Muscle layer of duodenum (tissue), 2 donors: ENCODE results near the gene NLRP5.
"Not testable (repeated sequence)": the region's sequence is repeated elsewhere in the genome, so short reads cannot be mapped to it uniquely, and the experiment has no call there.

Experiments used
- H3K27ac ChIP-seq: one replicate; pipeline ENCODE4 v1.7.0; 2013; ENCODE audit warnings: mild to moderate bottlenecking, low read length
- H3K27me3 ChIP-seq: one replicate; pipeline ENCODE4 v1.7.0; 2013; ENCODE audit warnings: low read depth, mild to moderate bottlenecking, control low read depth, low read length
- H3K36me3 ChIP-seq, 2 donors: one replicate each; pipeline ENCODE4 v1.7.0; 2013; ENCODE audit warnings: low read length in 2 of 2, control low read depth in 1 of 2, mild to moderate bottlenecking in 1 of 2; ENCODE audit not compliant: insufficient read depth in 2 of 2, control insufficient read depth in 1 of 2
- H3K4me1 ChIP-seq, 2 donors: one replicate each; pipeline ENCODE4 v1.7.0; 2013; ENCODE audit warnings: low read length in 2 of 2, mild to moderate bottlenecking in 2 of 2, control low read depth in 1 of 2, moderate library complexity in 1 of 2; ENCODE audit not compliant: insufficient read depth in 2 of 2, control insufficient read depth in 1 of 2
- H3K4me3 ChIP-seq, 2 donors: one replicate each; pipeline ENCODE4 v1.7.0; 2013; ENCODE audit warnings: low read length in 2 of 2, low read depth in 1 of 2, mild to moderate bottlenecking in 1 of 2
- H3K9me3 ChIP-seq, 2 donors: one replicate each; pipeline ENCODE4 v1.7.0; 2013; ENCODE audit warnings: low read length in 2 of 2, control low read depth in 1 of 2, mild to moderate bottlenecking in 1 of 2; ENCODE audit not compliant: control insufficient read depth in 1 of 2
- donor health status: healthy.

Gene NLRP5

DNA sequence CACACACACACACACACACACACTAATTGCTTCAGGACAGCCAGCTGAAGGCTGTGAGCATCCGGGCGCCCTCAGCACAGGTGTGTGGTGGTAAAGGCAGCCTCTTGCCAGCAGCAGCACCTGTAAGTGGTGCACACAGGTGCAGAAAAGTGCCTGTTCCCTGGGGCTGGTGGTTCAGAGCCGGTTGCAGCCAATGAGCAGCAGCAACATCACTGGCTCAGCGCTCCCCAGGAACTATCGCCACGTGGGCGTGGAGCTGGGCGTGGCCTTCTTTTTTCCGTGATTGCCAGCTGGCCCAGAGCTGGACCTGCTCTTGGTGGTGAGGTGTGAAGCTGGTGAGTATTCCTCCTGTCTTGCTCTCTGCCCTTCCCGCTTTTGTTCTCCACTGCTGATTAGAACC is at the start of gene NLRP5:
NLRP5 (plus strand) TSS at position 289 of the 400 bp plus-strand sequence.
- Histone ChIP-seq H3K4me3 (no peak within 1 kb of the TSS), H3K36me3 (no peaks in the 10 kb centered on the region), H3K27me3 (no peaks in the 10 kb centered on the region), H3K4me1 (no peaks in the 10 kb centered on the region), H3K9me3 (peaks cover 0 to 6% of the 10 kb centered on the region in 2 donors), H3K27ac (no peak within 1 kb of the TSS)

DNA sequence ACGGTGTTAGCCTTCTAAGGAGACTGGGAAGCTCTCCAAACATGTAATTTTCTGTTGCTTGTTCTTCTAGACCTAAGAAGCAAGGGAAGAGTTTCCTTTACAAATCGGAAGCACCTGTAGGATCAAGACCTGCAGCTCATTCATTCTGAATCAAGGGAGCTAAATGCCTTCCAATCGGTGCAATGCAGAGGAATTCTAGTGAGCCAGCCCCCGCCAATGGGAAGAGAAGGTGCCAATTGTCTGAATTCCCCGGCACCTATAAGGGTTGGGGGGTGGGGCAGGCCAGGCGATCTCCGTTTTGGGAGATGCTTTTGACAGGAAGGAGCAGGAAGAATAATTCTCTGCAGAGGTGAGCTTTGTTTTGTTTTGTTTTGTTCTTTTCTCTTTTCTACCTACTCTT is 47.4 kb upstream of the NLRP5 start:
- no peaks in the 10 kb centered on the region for H3K4me1 ChIP-seq
- H3K27me3 ChIP-seq = no peaks in the 10 kb centered on the region
- no peak overlapping the region for H3K27ac ChIP-seq
- no peak overlapping the region for H3K4me3 ChIP-seq
- H3K36me3 ChIP-seq = no peaks in the 10 kb centered on the region
- peaks cover 0 to 3% of the 10 kb centered on the region in 2 donors for H3K9me3 ChIP-seq

DNA sequence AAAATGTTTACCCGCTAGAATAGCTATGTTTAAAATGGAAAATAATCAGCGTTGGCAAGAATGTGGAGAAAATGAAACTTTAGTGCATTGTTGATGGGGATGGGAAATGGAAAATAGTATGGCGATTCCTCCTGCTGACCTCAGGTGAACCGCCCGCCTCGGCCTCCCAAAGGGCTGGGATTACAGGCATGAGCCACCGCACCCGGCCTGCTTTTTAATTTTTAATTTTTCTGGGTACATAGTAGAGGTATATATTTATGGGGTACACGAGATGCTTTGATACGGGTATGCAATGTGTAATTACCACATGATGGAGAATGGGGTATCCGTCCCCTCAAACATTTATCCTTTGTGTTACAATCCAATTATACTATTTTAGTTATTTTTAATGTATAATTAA is 46.3 kb upstream of the NLRP5 start:
- Histone ChIP-seq H3K27ac (no peak overlapping the region), H3K36me3 (no peaks in the 10 kb centered on the region), H3K4me3 (no peak overlapping the region), H3K4me1 (no peaks in the 10 kb centered on the region), H3K27me3 (no peaks in the 10 kb centered on the region), H3K9me3 (peaks cover 0 to 3% of the 10 kb centered on the region in 2 donors)

DNA sequence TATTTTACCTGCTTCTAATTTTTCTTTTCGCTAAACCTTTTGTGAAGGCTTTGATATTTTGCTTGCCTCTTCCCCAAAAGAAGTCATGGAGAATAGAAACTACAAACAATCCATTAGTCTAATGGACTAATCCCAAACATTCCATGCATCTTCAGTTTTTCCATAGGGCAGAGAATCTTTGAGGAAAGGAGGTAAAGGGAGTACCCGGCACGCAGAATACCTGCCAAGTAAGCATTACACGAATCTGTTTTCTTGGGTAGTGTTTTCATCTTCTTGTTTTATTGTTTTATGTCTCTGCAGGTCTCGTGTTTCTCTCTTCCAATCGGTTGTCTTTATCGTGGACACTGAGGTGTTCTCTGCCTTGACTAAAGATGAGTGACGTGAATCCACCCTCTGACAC is 39.0 kb upstream of the NLRP5 start, which contains the start of gene NLRP8:
NLRP8 (plus strand) TSS at position 301 of the 400 bp plus-strand sequence.
- Histone ChIP-seq H3K36me3 (no peaks in the 10 kb centered on the region), H3K4me3 (no peak within 1 kb of the TSS), H3K27me3 (no peaks in the 10 kb centered on the region), H3K9me3 (peaks cover 0 to 2% of the 10 kb centered on the region in 2 donors), H3K27ac (no peak within 1 kb of the TSS), H3K4me1 (no peaks in the 10 kb centered on the region)

DNA sequence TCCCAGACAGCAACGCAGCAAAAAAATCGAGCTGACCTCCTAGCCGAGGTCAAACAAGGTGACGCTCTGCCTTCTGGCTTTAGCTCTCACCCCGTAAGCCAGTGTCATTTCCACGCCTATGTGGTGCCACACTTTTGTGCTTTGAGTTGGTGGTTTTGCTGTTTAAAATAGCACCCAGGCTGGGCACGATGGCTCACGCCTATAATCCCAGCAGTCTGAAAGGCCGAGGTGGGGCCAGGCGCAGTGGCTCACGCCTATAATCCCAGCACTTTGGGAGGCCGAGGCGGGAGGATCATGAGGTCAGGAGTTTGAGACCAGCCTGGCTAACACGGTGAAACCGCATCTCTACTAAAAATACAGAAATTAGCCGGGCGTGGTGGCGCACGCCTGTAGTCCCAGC is 36.0 kb upstream of the NLRP5 start:
- not testable (repeated sequence) for H3K27ac ChIP-seq, H3K9me3 ChIP-seq, H3K36me3 ChIP-seq, H3K27me3 ChIP-seq, H3K4me1 ChIP-seq, H3K4me3 ChIP-seq

DNA sequence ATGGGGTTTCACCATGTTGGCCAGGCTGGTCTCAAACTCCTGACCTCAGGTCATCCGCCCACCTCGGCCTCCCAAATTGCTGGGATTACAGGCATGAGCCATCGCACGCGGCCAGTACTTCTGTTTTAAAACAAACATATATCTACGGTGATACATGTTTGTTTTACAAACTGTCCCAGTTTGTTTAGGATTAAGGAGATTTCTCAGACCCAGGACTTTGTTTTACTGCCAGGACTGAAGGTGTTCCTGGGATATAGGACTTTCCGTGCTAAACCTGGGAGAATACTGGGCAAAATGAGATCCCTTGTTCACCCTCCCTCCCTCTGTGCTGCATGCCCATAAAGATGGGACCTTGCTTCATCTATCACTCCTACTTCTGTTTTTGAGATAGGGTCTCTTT is 30.1 kb upstream of the NLRP5 start:
- H3K27me3 ChIP-seq = no peaks in the 10 kb centered on the region
- H3K36me3 ChIP-seq = no peaks in the 10 kb centered on the region
- no peaks in the 10 kb centered on the region for H3K9me3 ChIP-seq

DNA sequence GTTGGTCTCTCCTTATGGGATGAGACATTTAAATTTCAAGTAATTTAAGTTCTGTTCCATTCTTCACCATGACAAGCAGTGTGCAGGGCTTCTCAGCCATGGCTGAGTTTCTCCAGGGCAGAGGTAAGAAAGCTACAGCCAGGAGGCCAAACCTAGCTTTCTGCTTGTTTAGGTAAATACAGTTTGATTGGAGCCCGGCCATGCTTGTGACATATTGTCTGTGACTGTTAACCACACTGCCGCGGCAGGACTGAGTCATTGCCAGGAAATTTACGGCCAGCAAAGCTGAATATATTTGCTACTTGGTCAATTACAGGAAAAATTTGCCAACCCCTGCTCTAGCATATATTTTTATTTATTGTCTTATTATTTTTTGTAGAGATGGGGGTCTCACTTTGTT is 28.2 kb upstream of the NLRP5 start:
- Histone ChIP-seq H3K27ac (no peak overlapping the region), H3K9me3 (no peaks in the 10 kb centered on the region), H3K4me1 (no peaks in the 10 kb centered on the region), H3K36me3 (no peaks in the 10 kb centered on the region), H3K4me3 (no peak overlapping the region), H3K27me3 (no peaks in the 10 kb centered on the region)

More for the DNA sequence above, 30.1 kb upstream of the NLRP5 start:
- Histone ChIP-seq H3K4me1 (no peaks in the 10 kb centered on the region), H3K27ac (no peak overlapping the region), H3K4me3 (no peak overlapping the region)

DNA sequence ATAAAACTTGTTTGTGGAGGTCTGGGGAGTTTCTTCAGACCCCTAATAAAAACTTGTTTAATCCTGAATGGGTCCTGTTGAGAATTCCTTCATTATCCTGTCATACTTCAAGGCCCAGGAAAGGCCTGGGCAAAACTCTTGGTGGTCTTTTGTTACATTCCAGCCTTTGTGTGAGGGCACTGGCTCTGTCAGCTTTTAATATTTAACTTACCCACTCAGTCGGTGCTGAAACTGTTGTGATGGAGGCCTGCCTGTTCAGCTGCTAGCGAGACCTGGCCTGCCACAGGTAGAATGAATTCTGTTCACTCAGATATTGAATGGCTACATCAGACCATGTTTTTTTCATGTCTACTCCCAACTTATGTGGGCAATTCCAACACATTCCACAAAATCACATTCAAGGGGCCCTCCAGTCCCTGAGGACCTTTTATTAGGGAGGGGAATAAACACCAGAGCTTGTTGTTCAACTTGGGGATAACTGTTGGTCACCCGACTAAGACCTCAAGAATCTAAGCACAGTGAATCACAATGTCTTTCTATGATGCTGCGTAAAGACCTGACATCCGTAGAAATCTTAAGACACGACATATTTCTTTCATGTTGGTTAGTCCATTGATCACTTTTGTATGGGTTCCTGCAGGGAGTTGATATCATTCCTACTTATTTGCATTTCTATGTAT is 26.4 kb upstream of the NLRP5 start:
- no peaks in the 10 kb centered on the region for H3K9me3 ChIP-seq
- H3K36me3 ChIP-seq = no peaks in the 10 kb centered on the region
- no peak overlapping the region for H3K4me3 ChIP-seq

DNA sequence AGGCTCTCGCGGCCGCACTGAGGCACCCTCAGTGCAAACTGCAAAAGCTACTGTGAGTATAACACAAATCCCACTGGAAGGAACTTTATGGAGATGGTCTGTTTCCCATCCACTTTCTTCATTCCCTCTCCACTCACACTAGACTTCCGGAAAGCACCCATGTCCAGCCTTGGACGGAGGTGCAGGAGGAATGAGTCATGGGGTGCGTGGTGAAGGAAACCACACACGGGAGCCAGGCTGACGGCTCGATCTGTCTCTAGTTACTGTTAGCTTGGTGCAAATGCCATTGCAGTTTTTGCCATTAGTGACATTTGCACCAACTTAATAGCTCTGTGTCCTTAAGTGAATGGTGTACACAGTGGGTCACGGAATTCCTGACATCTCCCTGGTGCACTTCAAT is 24.4 kb upstream of the NLRP5 start:
- Histone ChIP-seq H3K4me1 (no peaks in the 10 kb centered on the region), H3K27ac (no peak overlapping the region), H3K4me3 (no peak overlapping the region), H3K36me3 (no peaks in the 10 kb centered on the region), H3K9me3 (peaks cover 0 to under 1% of the 10 kb centered on the region in 2 donors), H3K27me3 (no peaks in the 10 kb centered on the region)

More for the DNA sequence above, 26.4 kb upstream of the NLRP5 start:
- no peak overlapping the region for H3K27ac ChIP-seq
- H3K27me3 ChIP-seq = no peaks in the 10 kb centered on the region
- H3K4me1 ChIP-seq = no peaks in the 10 kb centered on the region

DNA sequence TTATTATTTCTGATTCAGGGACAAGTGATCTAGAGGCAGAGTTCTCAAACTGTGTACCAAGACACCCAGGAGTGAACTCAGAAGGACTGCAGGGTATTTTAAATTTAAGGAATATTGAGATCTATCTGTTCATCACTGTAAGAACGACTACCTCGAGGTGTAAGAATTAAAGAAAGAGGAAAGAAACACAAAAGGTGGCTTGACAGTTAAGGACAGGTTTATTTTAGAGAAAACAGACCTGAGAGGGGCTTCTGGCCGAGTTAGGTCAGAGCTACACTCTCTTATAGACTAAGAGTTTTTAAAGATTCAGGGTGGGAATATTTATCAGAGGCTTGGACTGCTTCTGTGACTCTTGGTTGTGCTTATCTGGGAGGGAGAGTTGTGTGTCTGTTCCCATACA is 12.6 kb upstream of the NLRP5 start:
- Histone ChIP-seq H3K27ac (no peak overlapping the region), H3K4me1 (no peaks in the 10 kb centered on the region), H3K36me3 (no peaks in the 10 kb centered on the region), H3K27me3 (no peaks in the 10 kb centered on the region), H3K9me3 (peaks cover 3 to 4% of the 10 kb centered on the region in 2 donors), H3K4me3 (no peak overlapping the region)

DNA sequence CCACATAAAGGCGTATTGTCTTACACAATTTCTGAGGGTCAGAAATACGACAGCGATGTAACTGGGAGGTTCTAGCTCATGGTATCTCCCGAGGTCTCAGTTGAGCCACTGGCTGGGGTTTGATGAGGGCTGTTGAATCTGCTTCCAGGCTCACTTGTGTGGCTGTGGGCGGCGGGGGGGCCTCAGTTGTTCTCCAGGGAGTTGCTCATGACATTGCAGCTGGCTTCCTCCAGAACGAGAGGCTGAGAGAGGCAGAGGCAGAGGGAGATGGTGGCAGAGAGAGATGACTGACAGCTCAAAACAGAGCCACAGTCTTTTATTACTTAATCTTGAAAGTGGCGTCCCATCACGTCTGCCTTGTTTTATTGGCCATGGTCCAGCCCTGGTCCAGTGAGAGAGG is 6.2 kb upstream of the NLRP5 start:
- no peaks in the 10 kb centered on the region for H3K27me3 ChIP-seq

DNA sequence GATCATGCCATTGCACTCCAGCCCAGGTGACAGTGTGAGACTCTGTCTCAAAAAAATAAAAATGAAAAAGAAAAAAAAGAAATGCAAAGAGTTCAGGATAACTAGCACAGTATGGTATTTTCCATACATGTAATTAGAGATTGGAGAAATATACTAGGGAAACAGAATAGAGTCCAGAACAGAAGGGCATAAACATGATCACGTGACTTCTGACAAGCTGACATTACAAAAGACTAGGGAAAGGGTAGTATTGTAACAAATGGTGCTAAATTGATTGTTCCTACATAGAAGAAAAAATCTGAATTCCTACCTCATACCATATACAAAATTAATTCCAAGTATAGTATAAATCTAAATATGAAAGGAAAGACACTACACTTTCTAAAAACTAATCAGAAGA is 1.3 kb upstream of the NLRP5 start:
- H3K4me3 ChIP-seq = no peak overlapping the region
- H3K27ac ChIP-seq = no peak overlapping the region
- H3K27me3 ChIP-seq = no peaks in the 10 kb centered on the region
- H3K4me1 ChIP-seq = no peaks in the 10 kb centered on the region
- peaks cover 0 to 6% of the 10 kb centered on the region in 2 donors for H3K9me3 ChIP-seq
- no peaks in the 10 kb centered on the region for H3K36me3 ChIP-seq

More for the DNA sequence above, 6.2 kb upstream of the NLRP5 start:
- peaks cover 9 to 10% of the 10 kb centered on the region in 2 donors for H3K9me3 ChIP-seq
- H3K27ac ChIP-seq = no peak overlapping the region
- no peak overlapping the region for H3K4me3 ChIP-seq
- no peaks in the 10 kb centered on the region for H3K4me1 ChIP-seq
- H3K36me3 ChIP-seq = no peaks in the 10 kb centered on the region
